NCI-H2107 treated with DMSO at 0.1 percent for 48 hours (cell line): ENCODE results near the gene HFE.
"Not testable (repeated sequence)": the region's sequence is repeated elsewhere in the genome, so short reads cannot be mapped to it uniquely, and the experiment has no call there.

Experiments
- DNase-seq: peaks from one replicate; lab custom pipeline; 2025; ENCODE audit not compliant: unreplicated experiment; lab: John Stamatoyannopoulos, UW

The HFE gene

DNA sequence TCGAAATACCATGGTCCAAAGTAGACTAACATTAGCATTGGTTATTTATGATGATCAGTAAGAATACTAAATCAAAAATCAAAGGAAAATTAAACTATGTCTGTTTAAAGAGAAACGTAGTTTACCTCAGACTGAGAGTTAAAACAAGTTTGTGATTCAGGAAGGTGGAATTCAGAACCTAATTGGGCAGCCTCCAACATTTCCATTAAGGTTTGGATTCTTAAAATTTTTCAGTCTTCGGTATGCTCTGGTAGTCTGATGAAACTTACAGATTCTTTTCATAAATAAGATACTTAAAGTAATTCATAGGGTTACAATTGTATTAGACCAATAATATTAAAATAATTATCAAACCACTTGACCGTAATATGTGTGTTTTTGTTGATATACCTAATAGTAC lies 18.6 kb downstream of the HFE start:
- DNase-seq: no peak

DNA sequence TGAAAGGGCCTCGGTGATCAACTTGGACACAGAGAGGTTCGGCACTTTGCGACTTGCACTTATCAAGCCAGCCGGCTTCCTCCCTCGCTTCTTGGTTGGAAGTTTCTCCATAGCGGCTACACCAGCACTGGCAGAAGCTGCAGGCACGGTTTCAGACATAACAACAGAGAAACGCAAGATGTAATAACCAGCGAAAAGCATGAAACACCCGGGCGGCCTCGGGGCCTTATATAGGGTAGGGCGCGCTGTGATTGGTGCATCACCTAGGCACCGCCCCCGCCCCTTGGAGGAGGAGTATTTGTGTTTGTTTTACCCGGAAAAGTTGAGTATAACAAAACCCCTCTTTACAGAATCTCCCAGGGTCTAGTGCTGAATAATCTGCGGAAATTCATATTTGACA lies 20.7 kb downstream of the HFE start:
- DNase-seq: no peak

DNA sequence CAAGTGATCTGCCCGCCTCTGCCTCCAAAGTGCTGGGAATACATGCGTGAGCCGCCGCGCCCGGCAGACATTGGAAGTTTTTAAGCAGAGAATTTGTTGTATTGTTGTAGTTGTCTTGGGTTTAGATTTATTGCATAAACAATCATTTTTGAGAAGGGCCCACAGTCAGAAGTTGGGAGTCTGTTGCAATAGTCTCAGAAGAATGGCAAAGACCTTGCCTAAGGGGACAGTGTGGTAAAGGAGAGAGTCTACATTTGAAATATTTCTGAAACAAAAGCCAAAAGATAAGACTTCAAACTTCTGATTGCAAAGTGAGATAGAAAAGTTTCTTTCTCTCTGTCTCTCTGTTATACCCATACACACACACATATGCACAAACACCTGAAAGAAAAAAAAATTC lies 22.5 kb downstream of the HFE start:
- DNase-seq: no peak

DNA sequence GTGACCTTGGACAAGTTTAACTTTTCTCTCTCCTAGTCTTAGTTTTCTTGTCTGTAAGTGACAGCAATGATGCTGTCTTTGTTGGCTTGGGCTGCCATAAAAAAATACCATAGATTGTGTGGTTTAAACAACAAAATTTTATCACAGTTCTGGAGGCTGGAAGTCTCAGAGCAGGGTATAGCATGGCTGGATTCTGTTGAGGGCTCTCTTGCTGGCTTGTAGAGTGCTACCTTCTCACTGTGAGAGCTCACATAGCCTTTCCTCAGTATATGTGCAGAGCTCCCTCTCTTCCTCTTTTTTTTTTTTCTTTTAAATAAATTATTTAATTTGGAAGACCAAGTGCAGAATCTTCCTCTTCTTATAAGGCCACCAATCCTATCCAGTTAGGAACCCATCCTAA lies 26.3 kb downstream of the HFE start:
- no peak for DNase-seq

DNA sequence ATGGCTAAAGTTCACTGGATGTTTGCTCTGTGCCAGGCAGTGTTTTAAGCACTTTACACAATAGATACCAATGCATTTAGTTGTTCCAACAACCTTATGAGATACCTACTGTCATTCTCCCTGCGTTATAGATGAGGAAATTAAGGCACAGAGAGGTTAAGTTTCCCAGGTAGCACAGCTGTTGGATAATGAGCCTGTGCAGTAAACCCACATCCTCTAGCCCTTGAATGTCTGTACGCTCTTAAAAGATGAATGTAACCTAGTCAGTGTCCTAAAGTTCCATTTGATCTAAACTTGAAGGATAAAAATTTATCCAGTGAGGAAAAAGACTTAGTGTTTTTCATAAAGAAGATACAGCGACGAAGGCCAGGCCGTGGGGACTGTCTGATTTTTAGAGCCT lies 28.0 kb downstream of the HFE start:
- DNase-seq: no peak

DNA sequence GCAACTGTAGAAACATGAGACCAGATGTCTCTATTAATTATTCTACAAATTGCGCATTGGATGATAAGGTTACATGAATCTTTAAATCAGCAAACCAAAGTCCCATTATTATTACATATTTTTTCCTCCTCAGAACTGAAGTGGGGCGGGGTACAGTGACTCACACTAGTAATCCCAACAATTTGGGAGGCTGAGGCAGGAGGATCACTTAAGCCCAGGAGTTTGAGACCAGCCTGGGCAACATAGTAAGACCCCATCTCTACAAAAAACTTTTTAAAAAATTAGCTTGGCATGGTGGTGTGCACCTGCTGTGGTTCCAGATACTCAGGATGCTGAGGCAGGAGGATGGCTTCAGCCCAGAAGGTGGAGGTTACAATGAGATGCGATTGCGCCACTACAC lies 29.0 kb downstream of the HFE start:
- DNase-seq: no peak

DNA sequence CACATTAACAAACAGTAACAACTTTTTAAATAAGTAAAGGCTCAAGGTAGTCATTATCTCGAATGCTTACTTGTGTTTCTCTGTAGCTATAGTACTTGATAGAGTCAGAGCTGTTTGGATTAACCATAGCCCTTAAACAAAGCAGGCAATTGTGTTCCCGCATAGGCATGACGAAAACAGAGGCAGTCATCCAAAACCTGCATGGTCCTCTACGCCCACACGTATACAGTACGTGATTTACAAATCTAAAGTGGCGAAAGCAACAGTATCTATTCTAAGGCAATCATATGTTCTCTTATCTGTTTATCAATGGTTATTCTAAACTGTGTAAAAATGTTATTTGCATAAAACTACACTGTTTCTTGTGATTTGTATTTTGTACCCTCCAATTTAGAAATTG lies 31.8 kb downstream of the HFE start:
- DNase-seq: peak; percentile 51

DNA sequence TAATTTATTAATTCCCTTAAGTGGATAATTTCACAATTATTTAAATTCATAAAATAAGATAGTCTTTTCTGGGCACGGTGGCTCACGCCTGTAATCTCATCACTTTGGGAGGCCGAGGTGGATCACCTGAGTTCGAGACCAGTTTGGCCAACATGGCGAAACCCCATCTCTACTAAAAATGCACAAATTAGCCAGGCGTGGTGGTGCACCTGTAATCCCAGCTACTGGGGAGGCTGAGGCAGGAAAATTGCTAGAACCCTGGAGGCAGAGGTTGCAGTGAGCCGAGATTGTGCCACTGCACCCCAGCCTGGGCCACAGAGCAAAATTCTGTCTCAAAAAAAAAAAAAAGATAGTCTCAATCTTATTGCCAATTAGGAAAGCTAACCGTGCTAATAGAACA lies 32.9 kb downstream of the HFE start:
- DNase-seq: not testable (repeated sequence)

DNA sequence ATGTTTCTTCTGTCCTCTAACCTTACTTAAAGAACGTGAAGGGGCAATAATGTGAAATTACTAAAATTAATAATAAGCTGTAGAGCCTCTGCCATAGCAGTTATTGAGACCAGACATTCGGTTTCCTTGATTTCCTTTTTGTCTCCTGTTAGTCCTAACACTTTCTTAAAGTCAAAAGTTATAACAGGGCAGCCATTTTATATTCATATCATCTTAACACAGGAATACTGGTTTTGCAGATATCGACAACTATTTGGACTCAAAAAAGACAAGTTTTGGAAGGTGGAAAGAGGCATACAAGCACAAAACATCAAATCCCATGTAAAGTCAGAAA lies 33.5 kb downstream of the HFE start:
- DNase-seq: no peak

DNA sequence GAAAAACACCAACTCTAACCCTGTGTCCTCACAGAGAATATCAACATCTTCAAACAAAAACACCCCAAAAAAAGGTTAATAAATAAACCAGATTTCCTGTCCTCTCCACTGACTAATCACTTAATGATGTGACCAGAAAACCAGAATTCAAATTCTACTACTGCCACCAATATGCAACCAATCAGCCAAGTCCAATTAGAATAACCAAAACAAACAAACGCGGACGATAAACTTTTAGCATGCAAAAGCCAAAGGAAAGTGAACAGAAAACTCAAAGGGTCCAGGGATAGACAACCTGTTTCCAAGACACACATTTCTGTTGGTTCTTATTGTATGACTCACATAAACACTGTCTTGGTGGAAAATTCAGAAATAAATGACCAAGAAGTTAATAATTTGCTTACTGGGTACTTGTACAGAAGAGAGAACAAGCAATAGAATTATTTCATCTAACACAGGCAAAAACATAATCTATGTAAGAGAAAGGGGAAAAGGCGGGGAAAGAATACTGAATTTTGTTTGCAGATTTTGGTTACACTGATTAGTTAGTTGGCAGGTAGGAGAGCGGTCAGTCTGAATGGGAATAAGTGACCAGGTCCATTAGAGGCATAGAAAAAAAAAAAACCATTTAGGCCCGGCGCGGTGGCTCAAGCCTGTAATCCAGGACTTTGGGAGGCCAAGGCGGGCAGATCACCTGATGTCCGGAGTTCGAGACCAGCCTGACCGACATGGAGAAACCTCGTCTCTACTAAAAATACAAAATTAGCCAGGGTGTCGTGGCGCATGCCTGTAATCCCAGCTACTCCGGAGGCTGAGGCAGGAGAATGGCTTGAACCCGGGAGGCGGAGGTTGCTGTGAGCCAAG lies 34.1 kb downstream of the HFE start:
- DNase-seq: no peak

DNA sequence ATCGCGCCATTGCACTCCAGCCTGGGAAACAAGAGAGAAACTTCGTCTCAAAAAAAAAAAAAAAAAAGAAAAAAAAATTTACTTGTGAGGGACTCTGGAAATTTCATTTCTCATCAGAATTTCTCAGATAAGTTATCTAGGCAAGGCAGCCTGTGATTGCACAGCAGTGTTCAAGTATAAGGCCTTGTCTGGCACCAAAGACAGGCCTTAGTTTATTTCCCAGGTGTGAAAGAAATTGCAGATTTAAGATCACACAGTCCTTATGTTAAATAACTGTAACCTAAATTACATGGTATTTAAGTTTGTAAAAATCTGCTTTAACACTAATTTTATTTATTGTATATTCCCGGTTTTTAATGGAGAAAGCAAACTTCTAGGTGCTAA lies 34.8 kb downstream of the HFE start:
- no peak for DNase-seq

DNA sequence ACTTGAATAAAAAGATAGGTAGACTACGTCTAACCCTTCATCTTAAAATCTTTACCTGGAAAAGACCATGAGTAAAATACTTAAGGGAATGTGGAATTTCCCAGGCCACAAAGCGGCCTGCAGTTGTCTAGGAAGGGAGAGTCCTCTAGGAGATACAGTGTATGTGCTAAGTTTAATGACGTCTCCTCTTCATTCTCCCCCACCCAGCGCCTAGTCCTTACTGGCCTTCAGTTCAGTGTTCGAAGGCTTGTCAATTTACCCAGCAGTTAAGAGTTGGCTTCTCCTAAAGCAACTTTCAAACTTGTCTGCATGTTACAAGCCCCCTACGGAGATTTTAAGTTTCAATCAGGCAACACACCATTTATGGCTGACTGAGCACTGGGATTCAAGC lies 35.2 kb downstream of the HFE start:
- no peak for DNase-seq

DNA sequence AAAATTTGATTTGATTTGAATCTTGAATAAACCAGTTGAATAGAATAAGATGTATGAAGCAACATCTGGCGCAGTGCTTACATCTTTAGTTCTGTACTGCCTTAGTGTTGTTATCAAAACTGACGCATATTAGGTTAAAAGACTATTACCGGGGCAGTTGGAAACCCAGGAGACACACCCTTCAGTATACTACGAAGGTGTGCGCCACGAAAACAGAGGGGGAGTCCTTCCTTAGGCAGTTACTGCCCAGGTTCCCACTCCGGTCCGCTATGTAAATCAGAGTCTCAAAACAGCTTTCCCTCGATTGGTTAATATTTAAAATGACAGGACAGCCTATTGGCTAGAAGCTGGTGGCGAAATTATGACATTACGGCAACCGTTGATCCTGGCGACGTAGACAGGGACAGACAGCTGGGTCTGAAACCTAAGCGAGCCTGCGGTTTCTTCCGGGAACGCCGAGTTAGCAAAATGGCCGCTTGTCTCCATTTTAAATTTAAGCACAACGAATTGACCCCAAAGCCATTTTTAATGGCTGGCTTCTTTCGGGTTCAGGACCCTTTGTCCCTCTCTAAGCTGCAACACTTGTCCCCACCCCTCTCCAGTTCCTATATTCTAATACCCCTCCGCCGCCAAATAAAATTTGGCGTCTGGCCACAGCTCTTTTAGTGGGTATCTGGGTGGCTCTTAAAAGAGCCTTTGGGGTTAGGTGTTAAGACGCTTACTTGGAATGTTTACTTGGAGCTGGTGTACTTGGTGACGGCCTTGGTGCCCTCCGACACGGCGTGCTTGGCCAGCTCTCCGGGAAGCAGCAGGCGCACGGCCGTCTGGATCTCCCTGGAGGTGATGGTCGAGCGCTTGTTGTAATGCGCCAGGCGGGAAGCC lies 35.8 kb downstream of the HFE start:
- DNase-seq: peak; percentile 93

DNA sequence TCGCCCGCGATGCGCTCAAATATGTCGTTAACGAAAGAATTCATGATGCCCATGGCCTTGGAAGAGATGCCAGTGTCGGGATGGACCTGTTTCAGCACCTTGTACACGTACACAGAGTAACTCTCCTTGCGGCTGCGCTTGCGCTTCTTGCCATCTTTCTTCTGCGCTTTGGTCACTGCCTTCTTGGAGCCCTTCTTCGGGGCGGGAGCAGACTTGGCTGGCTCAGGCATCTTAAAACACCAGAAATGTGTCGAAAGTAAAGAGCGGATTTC lies 36.4 kb downstream of the HFE start:
- no peak for DNase-seq

DNA sequence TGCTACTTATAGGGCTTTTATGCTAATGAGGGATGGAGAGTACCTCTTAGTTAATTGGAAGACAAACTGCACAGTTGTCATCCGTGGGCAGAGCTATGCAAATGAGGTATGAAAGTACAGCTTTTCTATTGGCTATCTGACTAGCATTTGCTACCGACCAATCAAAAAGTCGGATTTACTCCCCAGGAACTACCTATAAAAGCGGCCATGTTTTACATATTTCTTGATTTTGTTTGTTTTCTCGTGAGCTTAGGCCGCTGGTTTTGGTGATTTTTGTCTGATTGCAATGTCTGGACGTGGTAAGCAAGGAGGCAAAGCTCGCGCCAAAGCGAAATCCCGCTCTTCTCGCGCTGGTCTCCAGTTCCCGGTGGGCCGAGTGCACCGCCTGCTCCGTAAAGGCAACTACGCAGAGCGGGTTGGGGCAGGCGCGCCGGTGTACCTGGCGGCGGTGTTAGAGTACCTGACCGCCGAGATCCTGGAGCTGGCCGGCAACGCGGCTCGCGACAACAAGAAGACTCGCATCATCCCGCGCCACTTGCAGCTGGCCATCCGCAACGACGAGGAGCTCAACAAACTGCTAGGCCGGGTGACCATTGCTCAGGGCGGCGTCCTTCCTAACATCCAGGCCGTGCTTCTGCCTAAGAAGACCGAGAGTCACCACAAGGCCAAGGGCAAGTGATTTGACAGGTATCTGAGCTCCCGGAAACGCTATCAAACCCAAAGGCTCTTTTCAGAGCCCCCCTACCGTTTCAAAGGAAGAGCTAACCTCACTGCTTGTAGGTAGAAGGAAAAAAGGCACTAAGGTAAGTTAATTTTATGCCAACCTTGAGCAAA lies 36.9 kb downstream of the HFE start:
- peak; percentile 90 for DNase-seq

DNA sequence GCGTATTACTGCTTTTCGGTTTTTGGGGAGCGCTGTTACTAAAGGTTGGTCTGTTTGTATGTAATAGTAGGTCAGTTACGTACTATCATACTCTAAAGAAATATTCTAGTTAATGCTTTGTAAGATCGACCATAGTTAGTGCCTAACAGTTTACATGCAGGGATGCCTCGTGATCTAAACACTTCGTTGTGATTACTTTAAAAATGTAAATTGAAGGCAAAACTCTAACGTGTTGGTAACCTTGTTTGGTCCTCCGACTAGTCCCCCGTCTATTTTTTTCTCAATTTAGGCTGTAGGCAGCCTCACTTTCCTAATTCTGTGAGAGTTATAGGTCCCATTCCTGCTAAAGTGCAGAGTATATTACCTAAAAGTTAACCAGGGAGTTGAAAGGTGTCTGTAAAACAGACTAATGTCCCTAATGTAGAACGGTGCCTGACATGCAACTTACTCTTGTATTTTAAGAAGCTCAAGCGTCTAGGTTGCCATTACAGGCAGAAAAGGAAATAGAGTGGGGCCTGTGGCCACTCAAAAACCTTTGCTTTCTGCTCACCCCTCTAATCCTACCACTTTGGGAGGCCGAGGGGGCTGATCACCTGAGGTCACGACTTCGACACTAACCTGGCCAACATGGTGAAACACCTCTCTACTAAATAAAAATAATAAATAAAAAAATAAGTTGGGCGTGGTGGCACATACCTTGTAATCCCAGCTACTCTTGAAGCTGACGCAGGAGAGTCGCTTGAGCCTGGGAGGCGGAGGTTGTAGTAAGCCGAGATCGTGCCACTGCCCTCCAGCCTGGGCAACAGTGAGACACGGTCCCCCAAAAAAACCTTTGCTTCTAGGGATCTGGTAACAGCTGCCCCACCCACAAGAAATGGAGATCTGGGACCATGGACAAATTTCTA lies 37.8 kb downstream of the HFE start:
- DNase-seq: no peak

DNA sequence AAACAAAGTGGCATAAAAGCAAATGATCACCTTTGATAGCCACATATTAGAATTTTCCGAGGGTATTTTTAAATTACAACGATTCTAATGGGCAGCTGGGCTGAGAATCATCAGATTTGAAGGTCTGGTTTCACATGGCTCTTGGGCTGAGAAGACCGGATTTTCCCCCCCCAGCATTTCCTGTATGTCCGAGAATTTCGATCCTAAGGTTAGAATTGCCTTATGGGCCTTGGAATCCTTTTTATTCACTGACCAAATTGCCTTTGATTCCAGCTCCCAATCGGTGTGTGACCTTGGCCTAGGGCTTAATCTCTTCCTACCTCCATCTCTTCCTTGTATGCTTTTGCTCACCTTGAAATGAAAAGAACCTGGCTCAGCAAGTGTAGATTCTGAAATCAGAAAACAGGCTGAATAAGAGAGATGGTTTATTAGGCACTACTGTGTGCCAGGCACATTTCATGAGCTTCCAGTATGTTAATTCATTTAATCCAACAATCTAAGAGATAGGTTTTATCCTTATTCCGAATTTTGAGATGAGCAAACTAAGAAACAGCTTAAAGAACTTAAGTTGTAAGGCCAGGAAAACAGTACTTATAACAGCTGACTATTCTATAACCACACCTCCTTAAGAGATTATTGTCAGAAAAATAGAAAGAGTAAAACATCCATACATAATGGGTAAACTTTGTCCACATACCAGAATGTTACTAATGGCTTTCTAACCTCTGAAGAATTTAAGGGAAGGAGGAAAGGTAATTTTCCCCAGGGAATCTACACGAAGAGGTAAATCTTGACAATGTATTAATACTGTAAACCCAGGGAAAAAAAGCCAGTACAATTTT lies 39.4 kb downstream of the HFE start:
- DNase-seq: no peak

DNA sequence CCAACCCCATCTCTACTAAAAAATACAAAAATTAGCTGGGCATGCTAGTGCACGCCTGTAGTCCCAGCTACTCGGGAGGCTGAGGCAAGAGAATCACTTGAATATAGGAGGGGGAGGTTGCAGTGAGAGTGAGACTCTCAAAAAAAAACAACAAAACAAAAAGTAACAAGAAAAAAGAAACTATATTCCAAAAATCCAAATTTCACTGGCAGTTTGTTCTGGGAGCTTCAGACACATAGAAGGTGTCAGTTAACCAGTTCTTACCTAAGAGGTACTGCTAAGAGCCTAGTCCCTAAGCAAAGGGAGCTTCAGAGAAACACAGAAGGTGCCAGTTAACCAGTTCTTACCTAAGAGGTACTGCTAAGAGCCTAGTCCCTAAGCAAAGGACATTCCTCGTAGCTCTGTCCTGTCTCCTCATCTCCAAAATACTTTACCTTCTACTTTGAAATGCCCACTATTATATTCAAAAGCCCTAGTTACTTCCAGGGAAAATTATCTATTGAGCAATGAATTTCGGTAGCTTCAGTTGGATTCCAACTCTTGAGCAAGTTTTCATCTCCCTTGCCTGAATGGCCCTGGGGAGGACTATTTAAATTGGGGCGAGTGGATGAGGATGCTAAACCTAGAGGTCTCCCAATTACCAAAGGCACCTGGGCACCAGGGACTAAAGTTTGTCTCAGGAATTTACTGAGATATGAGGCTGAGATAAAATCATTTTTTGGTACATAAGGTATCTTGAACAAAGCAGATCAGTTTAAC lies 41.0 kb downstream of the HFE start:
- DNase-seq: no peak

DNA sequence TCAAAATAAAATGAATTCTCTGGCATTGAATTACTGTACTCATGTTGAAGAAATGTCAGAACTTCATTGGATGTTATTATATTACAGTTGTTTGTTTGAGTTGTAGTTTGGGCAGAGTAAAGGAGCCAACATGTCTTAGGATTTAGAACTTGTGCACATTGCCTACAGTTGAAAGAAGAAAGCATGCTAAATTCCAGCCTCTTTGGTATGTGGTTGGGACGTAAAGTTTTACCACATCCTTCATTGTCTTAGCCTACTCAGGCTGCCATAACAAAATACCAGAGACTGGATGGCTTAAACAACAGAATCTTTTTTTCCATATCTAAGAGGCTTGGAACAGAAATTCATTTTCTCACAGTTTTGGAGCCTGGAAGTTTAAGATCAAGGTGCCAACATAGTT lies 42.4 kb downstream of the HFE start:
- no peak for DNase-seq
